ENCODE measurements around the gene ZNF511. TPM values are rescaled to one million over a fixed set of nuclear protein-coding genes. Genes with fewer than 3 reads are reported as not detected.

The ZNF511 gene
- total RNA-seq, 4 donors from 2014 or later = 23.1 to 45.5 (median 30.0) TPM

- no peak for DNase-seq
- intact Hi-C loops (cut with DNase I; ENCODE audit: low total_unique reads) = no loop called here
- Histone ChIP-seq H3K27me3 (no peaks in the 10 kb centered on the region), H3K27ac (no peak overlapping the region), H3K4me1 (peaks cover 0 to 7% of the 10 kb centered on the region in 2 donors), H3K9me3 (no peaks in the 10 kb centered on the region), H3K36me3 (no peaks in the 10 kb centered on the region), H3K4me3 (no peak overlapping the region)
- no peak for TF ChIP-seq CTCF (IDR thresholded peaks at IDR 0.05)
- TF ChIP-seq POLR2A (IDR thresholded peaks at IDR 0.05) = no peak
These were observed 35.1 kb upstream of the ZNF511 start for GRCh38 chr10:133273534-133274143.

- no peaks in the 10 kb centered on the region for H3K36me3 ChIP-seq
- intact Hi-C loops (cut with DNase I; ENCODE audit: low total_unique reads) = no loop called here
- H3K27me3 ChIP-seq = no peaks in the 10 kb centered on the region
- no peaks in the 10 kb centered on the region for H3K9me3 ChIP-seq
- peaks cover 0 to 7% of the 10 kb centered on the region in 2 donors for H3K4me1 ChIP-seq
- H3K4me3 ChIP-seq = no peak overlapping the region
- TF ChIP-seq POLR2A (IDR thresholded peaks at IDR 0.05) (no peak), CTCF (IDR thresholded peaks at IDR 0.05) (no peak)
- H3K27ac ChIP-seq = no peak overlapping the region
- no peak for DNase-seq
These were observed 33.7 kb upstream of the ZNF511 start for GRCh38 chr10:133274751-133275683.

- Histone ChIP-seq H3K27me3 (no peaks in the 10 kb centered on the region), H3K4me1 (peaks cover 0 to 7% of the 10 kb centered on the region in 2 donors), H3K27ac (no peak overlapping the region), H3K36me3 (no peaks in the 10 kb centered on the region), H3K4me3 (no peak overlapping the region), H3K9me3 (no peaks in the 10 kb centered on the region)
- TF ChIP-seq CTCF (IDR thresholded peaks at IDR 0.05) (no peak), POLR2A (IDR thresholded peaks at IDR 0.05) (no peak)
- DNase-seq = no peak
- intact Hi-C loops (cut with DNase I; ENCODE audit: low total_unique reads) = no loop called here
These were observed 33.0 kb upstream of the ZNF511 start for GRCh38 chr10:133275684-133276092.

- H3K36me3 ChIP-seq = no peaks in the 10 kb centered on the region
- no peaks in the 10 kb centered on the region for H3K9me3 ChIP-seq
- H3K4me3 ChIP-seq = no peak overlapping the region
- intact Hi-C loops (cut with DNase I; ENCODE audit: low total_unique reads) = no loop called here
- H3K27me3 ChIP-seq = no peaks in the 10 kb centered on the region
- no peak for TF ChIP-seq CTCF (IDR thresholded peaks at IDR 0.05)
- no peak for TF ChIP-seq POLR2A (IDR thresholded peaks at IDR 0.05)
- H3K27ac ChIP-seq = no peak overlapping the region
- no peak for DNase-seq
- H3K4me1 ChIP-seq = peaks cover 0 to 7% of the 10 kb centered on the region in 2 donors
These were observed 32.6 kb upstream of the ZNF511 start for GRCh38 chr10:133276100-133276434.

Measured in uterus (tissue), 4 donors.